ENCODE measurements around the gene RALGDS.

The RALGDS gene

GRCh38 chr9:133108794-133109641 lies 12.0 kb downstream of the RALGDS start:
- in situ Hi-C loops (cut with MboI; ENCODE audit: low sequenced_read_pairs), result no loop called here

- in situ Hi-C loops (cut with MboI; ENCODE audit: low sequenced_read_pairs), result no loop called here
Measured at GRCh38 chr9:133107961-133108793, 12.9 kb downstream of the RALGDS start.

- in situ Hi-C loops (cut with MboI; ENCODE audit: low sequenced_read_pairs), result no loop called here
Measured at GRCh38 chr9:133107245-133107722, 13.8 kb downstream of the RALGDS start.

- in situ Hi-C loops (cut with MboI; ENCODE audit: low sequenced_read_pairs), result no loop called here
Measured at GRCh38 chr9:133106511-133107244, 14.4 kb downstream of the RALGDS start.

GRCh38 chr9:133105461-133105770 lies 15.6 kb downstream of the RALGDS start:
- in situ Hi-C loops (cut with MboI; ENCODE audit: low sequenced_read_pairs), result no loop called here

GRCh38 chr9:133104718-133105460 lies 16.2 kb downstream of the RALGDS start:
- in situ Hi-C loops (cut with MboI; ENCODE audit: low sequenced_read_pairs), result no loop called here

GRCh38 chr9:133103987-133104505 lies 17.0 kb downstream of the RALGDS start:
- in situ Hi-C loops (cut with MboI; ENCODE audit: low sequenced_read_pairs), result no loop called here

GRCh38 chr9:133103183-133103986 lies 17.7 kb downstream of the RALGDS start:
- in situ Hi-C loops (cut with MboI; ENCODE audit: low sequenced_read_pairs), result no loop called here

GRCh38 chr9:133102190-133103021 lies 18.6 kb downstream of the RALGDS start:
- in situ Hi-C loops (cut with MboI; ENCODE audit: low sequenced_read_pairs), result no loop called here

- in situ Hi-C loops (cut with MboI; ENCODE audit: low sequenced_read_pairs), result no loop called here
Measured at GRCh38 chr9:133101356-133102189, 19.5 kb downstream of the RALGDS start.

GRCh38 chr9:133100506-133101355 lies 20.3 kb downstream of the RALGDS start:
- in situ Hi-C loops (cut with MboI; ENCODE audit: low sequenced_read_pairs), result no loop called here

GRCh38 chr9:133099726-133100505 lies 21.1 kb downstream of the RALGDS start:
- in situ Hi-C loops (cut with MboI; ENCODE audit: low sequenced_read_pairs), result no loop called here

- in situ Hi-C loops (cut with MboI; ENCODE audit: low sequenced_read_pairs), result no loop called here
Measured at GRCh38 chr9:133098871-133099270, 22.2 kb downstream of the RALGDS start.

GRCh38 chr9:133098104-133098754 lies 22.8 kb downstream of the RALGDS start:
- in situ Hi-C loops (cut with MboI; ENCODE audit: low sequenced_read_pairs), result no loop called here

- in situ Hi-C loops (cut with MboI; ENCODE audit: low sequenced_read_pairs), result no loop called here
Measured at GRCh38 chr9:133094842-133095393, 26.1 kb downstream of the RALGDS start.
